HL-60 (cell line): ENCODE data around the gene FBXO48.

Source experiments
- CTCF ChIP-seq: IDR thresholded peaks from one replicate; pipeline ENCODE4 v1.5.1; 2011; ENCODE audit warnings: low read length, control low read depth, inconsistent platforms; ENCODE audit not compliant: insufficient read depth
- POLR2AphosphoS5 ChIP-seq: IDR thresholded peaks from 2 replicates; pipeline ENCODE4 v1.6.1; 2012; ENCODE audit warnings: low read depth
- REST ChIP-seq: IDR thresholded peaks from 2 replicates; pipeline ENCODE4 v1.6.1; 2012; ENCODE audit warnings: low read depth; ENCODE audit not compliant: insufficient replicate concordance

GRCh38 chr2:68426848-68427579 lies 40.1 kb downstream of the FBXO48 start:
- TF ChIP-seq POLR2AphosphoS5: peak; percentile 88
- TF ChIP-seq CTCF: no peak
- no peak for TF ChIP-seq REST
